Neuronal stem cell (in vitro differentiated cells): ENCODE measurements around the gene PCNX2.

Experiments
- DNase-seq: peaks from one replicate; pipeline ENCODE4 v3.0.0-alpha.2; 2013; ENCODE audit warnings: low spot score
- H2AFZ ChIP-seq: one replicate; pipeline ENCODE4 v1.6.1; 2013; ENCODE audit warnings: mild to moderate bottlenecking, low read length, inconsistent platforms
- H2AK5ac ChIP-seq: 2 replicates; pipeline ENCODE4 v1.6.1; 2013; ENCODE audit warnings: low read depth, mild to moderate bottlenecking, inconsistent platforms, low read length, moderate library complexity, mixed read lengths
- H2BK120ac ChIP-seq: 2 replicates; pipeline ENCODE4 v1.6.1; 2013; ENCODE audit warnings: low read depth, mild to moderate bottlenecking, inconsistent platforms, low read length, moderate library complexity, mixed read lengths
- H2BK12ac ChIP-seq: one replicate; pipeline ENCODE4 v1.6.1; 2013; ENCODE audit warnings: low read length, inconsistent platforms
- H2BK15ac ChIP-seq: 2 replicates; pipeline ENCODE4 v1.6.1; 2013; ENCODE audit warnings: mild to moderate bottlenecking, low read length, inconsistent platforms, mixed read lengths
- H2BK5ac ChIP-seq: one replicate; pipeline ENCODE4 v1.6.1; 2013; ENCODE audit warnings: inconsistent platforms, mild to moderate bottlenecking, low read length, moderate library complexity
- H3K14ac ChIP-seq: one replicate; pipeline ENCODE4 v1.6.1; 2013; ENCODE audit warnings: low read length, inconsistent platforms
- H3K18ac ChIP-seq: 2 replicates; pipeline ENCODE4 v1.6.1; 2013; ENCODE audit warnings: low read length, inconsistent platforms
- H3K23ac ChIP-seq: 2 replicates; pipeline ENCODE4 v1.6.1; 2013; ENCODE audit warnings: low read depth, mild to moderate bottlenecking, mixed read lengths, low read length, inconsistent platforms; ENCODE audit not compliant: poor library complexity
- H3K27ac ChIP-seq: replicated peaks from 3 replicates; pipeline ENCODE4 v1.5.1; 2013; ENCODE audit warnings: low read length, inconsistent platforms
- H3K27me3 ChIP-seq, 3 experiments: 2 replicates each; pipeline ENCODE4 v1.6.1; 2013; ENCODE audit warnings: low read length in 3 of 3, mild to moderate bottlenecking in 2 of 3, inconsistent platforms in 1 of 3, low read depth in 1 of 3, mixed read lengths in 1 of 3, moderate library complexity in 1 of 3; ENCODE audit not compliant: control insufficient read depth in 3 of 3, insufficient read depth in 3 of 3
- H3K36me3 ChIP-seq, 2 donors: replicated peaks in 1 of 2; 2 replicates each; pipeline ENCODE4 v1.6.1; 2013; ENCODE audit warnings: low read length in 2 of 2; ENCODE audit not compliant: control insufficient read depth in 2 of 2, insufficient read depth in 2 of 2
- H3K4ac ChIP-seq: 2 replicates; pipeline ENCODE4 v1.6.1; 2013; ENCODE audit warnings: inconsistent platforms, mild to moderate bottlenecking, low read length, moderate library complexity
- H3K4me1 ChIP-seq, 2 donors: 1 replicate in 1 of 2; 2 replicates in 1 of 2; pipeline ENCODE4 v1.6.1; 2013; ENCODE audit warnings: low read length in 2 of 2, low read depth in 1 of 2; ENCODE audit not compliant: control insufficient read depth in 2 of 2, insufficient read depth in 1 of 2
- H3K4me2 ChIP-seq: one replicate; pipeline ENCODE4 v1.6.1; 2013; ENCODE audit warnings: mild to moderate bottlenecking, low read length, inconsistent platforms; ENCODE audit not compliant: insufficient read depth, poor library complexity, severe bottlenecking
- H3K4me3 ChIP-seq, 2 donors: 2 replicates each; pipeline ENCODE4 v1.5.1; 2013; ENCODE audit warnings: low read length in 2 of 2, mild to moderate bottlenecking in 2 of 2, inconsistent platforms in 1 of 2, moderate library complexity in 1 of 2
- H3K79me1 ChIP-seq: one replicate; pipeline ENCODE4 v1.6.1; 2013; ENCODE audit warnings: low read depth, mild to moderate bottlenecking, inconsistent platforms, low read length, moderate library complexity
- H3K9ac ChIP-seq: one replicate; pipeline ENCODE4 v1.6.1; 2013; ENCODE audit warnings: mild to moderate bottlenecking, low read depth, low read length, inconsistent platforms; ENCODE audit not compliant: poor library complexity
- H3K9me3 ChIP-seq, 2 donors: replicated peaks in 1 of 2; 2 replicates each; pipeline versions ENCODE3 to v1.6.1; 2013; ENCODE audit warnings: low read length in 2 of 2, mild to moderate bottlenecking in 2 of 2, inconsistent platforms in 1 of 2, low read depth in 1 of 2, mixed read lengths in 1 of 2, moderate library complexity in 1 of 2; ENCODE audit not compliant: control insufficient read depth in 2 of 2, insufficient read depth in 1 of 2
- H4K8ac ChIP-seq: one replicate; pipeline ENCODE4 v1.6.1; 2013; ENCODE audit warnings: low read depth, mild to moderate bottlenecking, inconsistent platforms, low read length, moderate library complexity
- H4K91ac ChIP-seq: one replicate; pipeline ENCODE4 v1.6.1; 2013; ENCODE audit warnings: low read length, low read depth, mild to moderate bottlenecking, inconsistent platforms; ENCODE audit not compliant: poor library complexity
- WGBS, 2 donors: extraction: QIAGEN DNeasy Blood & Tissue Kit; methylation state at CpG; one replicate each; pipeline ENCODE4 v1.1.7; 2013; ENCODE audit warnings: missing lambda C conversion rate in 2 of 2, mixed read lengths in 1 of 2; ENCODE audit not compliant: insufficient read length in 2 of 2, insufficient replicate concordance in 1 of 2; ENCODE audit errors: extremely low coverage in 2 of 2; 5-methylcytosine and 5-hydroxymethylcytosine counted together

Gene PCNX2

GRCh38 chr1:233326319-233326718, 30.8 kb upstream of the PCNX2 start:
- no peak overlapping the region for H3K18ac ChIP-seq
- H4K91ac ChIP-seq = no peak overlapping the region
- no peak overlapping the region for H2BK5ac ChIP-seq
- H2AK5ac ChIP-seq = no peak overlapping the region
- no peak overlapping the region for H2BK12ac ChIP-seq
- no peak overlapping the region for H3K27ac ChIP-seq
- H3K4me1 ChIP-seq = peaks cover 0 to 10% of the 10 kb centered on the region in 2 donors
- no peak overlapping the region for H3K9ac ChIP-seq
- no peak overlapping the region for H3K14ac ChIP-seq
- no peak overlapping the region for H2BK120ac ChIP-seq
- DNase-seq = no peak
- no peaks in the 10 kb centered on the region for H3K79me1 ChIP-seq
- H2AFZ ChIP-seq = no peak overlapping the region
- H3K4me2 ChIP-seq = no peak overlapping the region
- H4K8ac ChIP-seq = no peak overlapping the region
- H3K27me3 ChIP-seq = peaks cover 9 to 75% (median 23%) of the 10 kb centered on the region in 3 experiments
- H3K23ac ChIP-seq = no peak overlapping the region
- no peak overlapping the region for H2BK15ac ChIP-seq
- no peak overlapping the region for H3K4ac ChIP-seq
- H3K4me3 ChIP-seq = no peak overlapping the region
- H3K36me3 ChIP-seq = no peaks in the 10 kb centered on the region
- H3K9me3 ChIP-seq = peaks cover 0 to 2% of the 10 kb centered on the region in 2 donors

GRCh38 chr1:233323718-233324117, 28.2 kb upstream of the PCNX2 start:
- H3K27ac ChIP-seq = no peak overlapping the region
- H3K4ac ChIP-seq = no peak overlapping the region
- no CpG with 5 or more reads among the region's 1 CpG for WGBS, 2 donors
- no peak overlapping the region for H3K9ac ChIP-seq
- H2AFZ ChIP-seq = no peak overlapping the region
- H3K23ac ChIP-seq = no peak overlapping the region
- peaks cover 0 to 6% of the 10 kb centered on the region in 2 donors for H3K4me1 ChIP-seq
- H3K36me3 ChIP-seq = no peaks in the 10 kb centered on the region
- no peak overlapping the region for H2BK15ac ChIP-seq
- no peak for DNase-seq
- no peak overlapping the region for H2AK5ac ChIP-seq
- H4K8ac ChIP-seq = no peak overlapping the region
- no peak overlapping the region for H3K4me3 ChIP-seq
- peaks cover 7 to 56% (median 9%) of the 10 kb centered on the region in 3 experiments for H3K27me3 ChIP-seq
- no peak overlapping the region for H2BK5ac ChIP-seq
- H3K4me2 ChIP-seq = no peak overlapping the region
- H3K14ac ChIP-seq = no peak overlapping the region
- H2BK120ac ChIP-seq = no peak overlapping the region
- no peak overlapping the region for H3K18ac ChIP-seq
- no peak overlapping the region for H4K91ac ChIP-seq
- H3K79me1 ChIP-seq = no peaks in the 10 kb centered on the region
- no peak overlapping the region for H2BK12ac ChIP-seq
- H3K9me3 ChIP-seq = no peaks in the 10 kb centered on the region

GRCh38 chr1:233320023-233320422, 24.5 kb upstream of the PCNX2 start:
- Histone ChIP-seq H4K91ac (no peak overlapping the region), H3K18ac (no peak overlapping the region), H3K9ac (no peak overlapping the region), H4K8ac (no peak overlapping the region), H2AFZ (no peak overlapping the region), H3K79me1 (no peaks in the 10 kb centered on the region), H3K27ac (no peak overlapping the region), H3K23ac (no peak overlapping the region), H3K9me3 (no peaks in the 10 kb centered on the region), H3K27me3 (peaks cover 0 to 43% (median 0%) of the 10 kb centered on the region in 3 experiments), H2BK15ac (no peak overlapping the region), H3K4ac (no peak overlapping the region), H2BK5ac (no peak overlapping the region), H2BK120ac (no peak overlapping the region), H3K4me2 (no peak overlapping the region), H3K36me3 (no peaks in the 10 kb centered on the region), H3K4me3 (no peak overlapping the region), H2BK12ac (no peak overlapping the region), H2AK5ac (no peak overlapping the region), H3K4me1 (no peaks in the 10 kb centered on the region), H3K14ac (no peak overlapping the region)
- no peak for DNase-seq
- no CpG with 5 or more reads among the region's 2 CpGs for WGBS, 2 donors

GRCh38 chr1:233319272-233319671, 23.7 kb upstream of the PCNX2 start:
- Histone ChIP-seq H2BK120ac (no peak overlapping the region), H3K4ac (no peak overlapping the region), H4K91ac (no peak overlapping the region), H3K9ac (no peak overlapping the region), H3K9me3 (no peaks in the 10 kb centered on the region), H3K4me1 (no peaks in the 10 kb centered on the region), H2BK5ac (no peak overlapping the region), H3K18ac (no peak overlapping the region), H4K8ac (no peak overlapping the region), H3K4me2 (no peak overlapping the region), H3K27me3 (peaks cover 0 to 46% (median 0%) of the 10 kb centered on the region in 3 experiments), H3K14ac (no peak overlapping the region), H3K27ac (no peak overlapping the region), H2AK5ac (no peak overlapping the region), H3K79me1 (no peaks in the 10 kb centered on the region), H3K23ac (no peak overlapping the region), H2BK15ac (no peak overlapping the region), H3K36me3 (no peaks in the 10 kb centered on the region), H3K4me3 (no peak overlapping the region), H2AFZ (no peak overlapping the region), H2BK12ac (no peak overlapping the region)
- no peak for DNase-seq
- no CpG with 5 or more reads among the region's 6 CpGs for WGBS, 2 donors
